HG03108 (cell line): ENCODE data around the gene SIK2.

Source experiments
- ATAC-seq: cut with Tn5 transposase; IDR thresholded peaks from one replicate; pipeline ENCODE4 v1.9.1; 2021; ENCODE audit warnings: moderate library complexity; ENCODE audit not compliant: unreplicated experiment

SIK2 gene

GRCh38 chr11:111601979-111602864, at the start of gene SIK2:
SIK2 (plus strand) TSS chr11:111602449; CDS start chr11:111602564, 115 bp downstream.
- ATAC-seq, result peak; percentile 90

GRCh38 chr11:111554532-111554931, 47.7 kb upstream of the SIK2 start:
- ATAC-seq, result no peak

GRCh38 chr11:111555255-111555654, 47.0 kb upstream of the SIK2 start:
- no peak for ATAC-seq

GRCh38 chr11:111557425-111558111, 44.7 kb upstream of the SIK2 start:
- ATAC-seq, result no peak

- ATAC-seq, result no peak
Observed at GRCh38 chr11:111559800-111560464, 42.3 kb upstream of the SIK2 start.

- no peak for ATAC-seq
Observed at GRCh38 chr11:111560800-111561199, 41.4 kb upstream of the SIK2 start.

GRCh38 chr11:111561306-111561705, 40.9 kb upstream of the SIK2 start:
- ATAC-seq, result no peak

GRCh38 chr11:111561791-111562325, 40.4 kb upstream of the SIK2 start:
- no peak for ATAC-seq

GRCh38 chr11:111562692-111563389, 39.4 kb upstream of the SIK2 start:
- ATAC-seq, result no peak

GRCh38 chr11:111565114-111565720, 37.0 kb upstream of the SIK2 start:
- no peak for ATAC-seq

- no peak for ATAC-seq
Observed at GRCh38 chr11:111566324-111566723, 35.9 kb upstream of the SIK2 start.

GRCh38 chr11:111569476-111569875, 32.8 kb upstream of the SIK2 start:
- no peak for ATAC-seq

- no peak for ATAC-seq
Observed at GRCh38 chr11:111570796-111571195, 31.5 kb upstream of the SIK2 start.

- ATAC-seq, result no peak
Observed at GRCh38 chr11:111571829-111572501, 30.3 kb upstream of the SIK2 start.

GRCh38 chr11:111572581-111572980, 29.7 kb upstream of the SIK2 start:
- no peak for ATAC-seq

GRCh38 chr11:111573821-111574249, 28.4 kb upstream of the SIK2 start:
- no peak for ATAC-seq

GRCh38 chr11:111574373-111575225, 27.6 kb upstream of the SIK2 start:
- no peak for ATAC-seq

- ATAC-seq, result no peak
Observed at GRCh38 chr11:111575740-111576139, 26.5 kb upstream of the SIK2 start.

GRCh38 chr11:111577821-111578220, 24.4 kb upstream of the SIK2 start:
- ATAC-seq, result no peak
